GM18909 (cell line): ENCODE measurements around the gene ALPP.

Experiments
- ATAC-seq: cut with Tn5 transposase; IDR thresholded peaks from one replicate; pipeline ENCODE4 v1.9.1; 2021; ENCODE audit warnings: mild to moderate bottlenecking; ENCODE audit not compliant: unreplicated experiment, poor library complexity

The ALPP gene

GRCh38 chr2:232340171-232340935 lies 38.2 kb upstream of the ALPP start:
- ATAC-seq, result no peak

- ATAC-seq, result no peak
Measured at GRCh38 chr2:232341061-232341738, 37.4 kb upstream of the ALPP start.

- ATAC-seq, result no peak
Measured at GRCh38 chr2:232341739-232342126, 36.8 kb upstream of the ALPP start.

GRCh38 chr2:232342635-232343565 lies 35.7 kb upstream of the ALPP start:
- ATAC-seq, result no peak

- ATAC-seq, result no peak
Measured at GRCh38 chr2:232343821-232344220, 34.7 kb upstream of the ALPP start.

- ATAC-seq, result no peak
Measured at GRCh38 chr2:232345251-232345650, 33.3 kb upstream of the ALPP start.

- no peak for ATAC-seq
Measured at GRCh38 chr2:232347369-232347768, 31.2 kb upstream of the ALPP start.

- no peak for ATAC-seq
Measured at GRCh38 chr2:232348936-232349335, 29.6 kb upstream of the ALPP start.

- no peak for ATAC-seq
Measured at GRCh38 chr2:232349546-232349945, 29.0 kb upstream of the ALPP start.

GRCh38 chr2:232349946-232350635 lies 28.5 kb upstream of the ALPP start:
- no peak for ATAC-seq

- ATAC-seq, result no peak
Measured at GRCh38 chr2:232350804-232351685, 27.5 kb upstream of the ALPP start.

GRCh38 chr2:232351686-232352510 lies 26.7 kb upstream of the ALPP start:
- no peak for ATAC-seq

- no peak for ATAC-seq
Measured at GRCh38 chr2:232352511-232353091, 25.9 kb upstream of the ALPP start.

GRCh38 chr2:232353096-232353495 lies 25.5 kb upstream of the ALPP start:
- ATAC-seq, result no peak

GRCh38 chr2:232353660-232354059 lies 24.9 kb upstream of the ALPP start:
- ATAC-seq, result no peak

- ATAC-seq, result no peak
Measured at GRCh38 chr2:232354069-232354468, 24.5 kb upstream of the ALPP start.

GRCh38 chr2:232361646-232362045 lies 16.9 kb upstream of the ALPP start:
- ATAC-seq, result no peak
